Measurements from ENCODE around the gene NFKBIB.

Gene NFKBIB

DNA sequence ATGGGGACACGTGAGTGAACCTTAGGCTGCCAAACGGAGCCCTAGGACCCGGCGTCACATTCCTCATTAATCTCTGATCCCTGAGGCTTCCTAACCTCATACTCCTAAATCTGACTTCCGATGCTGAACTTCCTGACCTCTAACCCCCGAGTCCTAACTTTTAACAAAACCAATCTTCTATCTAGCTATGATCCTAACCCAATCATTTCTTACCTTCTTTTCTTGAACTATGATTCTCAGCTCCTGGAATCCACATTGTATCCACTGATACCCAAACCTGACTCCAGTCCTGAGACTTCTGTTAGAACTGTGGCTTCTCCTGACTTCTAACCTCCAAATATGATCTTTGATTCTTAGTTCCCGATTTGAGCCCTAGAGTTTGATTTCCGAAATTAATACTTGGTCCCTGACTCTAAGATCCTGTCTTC is 447 bp downstream of the NFKBIB start:
- H3K9ac ChIP-seq (ENCODE audit: low read length) = peak overlapping the region; percentile 87

GRCh38 chr19:38900743-38901190 is 998 bp downstream of the NFKBIB start:
- Histone ChIP-seq H3K4me3 (ENCODE audit: low read length) (peak overlapping the region; percentile 89), H3K27ac (ENCODE audit: low read length) (no peak overlapping the region), H4K20me1 (ENCODE audit: insufficient read depth, low read length) (no peaks in the 10 kb centered on the region), H3K9ac (ENCODE audit: low read length) (peak overlapping the region; percentile 87), H3K4me2 (ENCODE audit: low read length) (peak overlapping the region; percentile 90), H2AFZ (ENCODE audit: low read depth, low read length) (no peak overlapping the region), H3K9me3 (ENCODE audit: insufficient read depth, low read length) (no peaks in the 10 kb centered on the region), H3K79me2 (ENCODE audit: low read length) (peaks cover 37% of the 10 kb centered on the region), H3K4me1 (ENCODE audit: low read length) (peaks cover 13% of the 10 kb centered on the region), H3K27me3 (ENCODE audit: low read depth, low read length) (no peaks in the 10 kb centered on the region), H3K36me3 (replicated peaks; ENCODE audit: low read depth, low read length) (peaks cover 23% of the 10 kb centered on the region)
- TF ChIP-seq EZH2phosphoT487 (IDR thresholded peaks at IDR 0.05; ENCODE audit: low read depth) = no peak
- TF ChIP-seq CTCF (IDR thresholded peaks at IDR 0.05; ENCODE audit: low read depth, low read length) = no peak

More for the DNA sequence above, 447 bp downstream of the NFKBIB start:
- H3K9me3 ChIP-seq (ENCODE audit: insufficient read depth, low read length) = no peaks in the 10 kb centered on the region
- peaks cover 37% of the 10 kb centered on the region for H3K79me2 ChIP-seq (ENCODE audit: low read length)
- H3K4me1 ChIP-seq (ENCODE audit: low read length) = peaks cover 13% of the 10 kb centered on the region
- peak overlapping the region; percentile 90 for H3K4me2 ChIP-seq (ENCODE audit: low read length)
- peaks cover 17% of the 10 kb centered on the region for H3K36me3 ChIP-seq (replicated peaks; ENCODE audit: low read depth, low read length)
- no peaks in the 10 kb centered on the region for H4K20me1 ChIP-seq (ENCODE audit: insufficient read depth, low read length)
- H3K27me3 ChIP-seq (ENCODE audit: low read depth, low read length) = no peaks in the 10 kb centered on the region
- TF ChIP-seq CTCF (IDR thresholded peaks at IDR 0.05; ENCODE audit: low read depth, low read length) = no peak
- no peak for TF ChIP-seq EZH2phosphoT487 (IDR thresholded peaks at IDR 0.05; ENCODE audit: low read depth)
- peak overlapping the region; percentile 62 for H2AFZ ChIP-seq (ENCODE audit: low read depth, low read length)
- peak overlapping the region; percentile 89 for H3K4me3 ChIP-seq (ENCODE audit: low read length)
- H3K27ac ChIP-seq (ENCODE audit: low read length) = peak overlapping the region; percentile 47

DNA sequence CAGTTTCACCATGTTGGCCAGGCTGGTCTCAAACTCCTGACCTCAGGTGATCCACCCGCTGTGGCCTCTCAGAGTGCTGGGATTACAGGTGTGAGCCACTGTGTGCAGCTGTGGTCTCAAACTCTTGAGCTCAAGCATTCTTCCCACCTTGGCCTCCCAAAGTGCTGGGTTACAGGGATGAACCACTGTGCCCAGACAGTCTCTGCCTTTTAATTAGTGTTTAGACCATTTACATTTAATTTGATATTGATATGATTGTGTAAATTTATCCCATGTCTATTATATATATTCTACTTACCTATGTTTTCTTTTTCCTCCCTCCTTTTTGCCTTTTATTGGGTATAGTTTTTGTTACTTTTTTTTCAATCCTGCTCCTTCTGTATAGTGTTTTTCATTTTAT is 1.9 kb downstream of the NFKBIB start:
- Histone ChIP-seq H3K4me1 (ENCODE audit: low read length) (peaks cover 13% of the 10 kb centered on the region), H3K4me2 (ENCODE audit: low read length) (no peak overlapping the region), H3K27me3 (ENCODE audit: low read depth, low read length) (no peaks in the 10 kb centered on the region), H4K20me1 (ENCODE audit: insufficient read depth, low read length) (no peaks in the 10 kb centered on the region), H3K36me3 (replicated peaks; ENCODE audit: low read depth, low read length) (peaks cover 25% of the 10 kb centered on the region), H3K79me2 (ENCODE audit: low read length) (peaks cover 37% of the 10 kb centered on the region), H3K4me3 (ENCODE audit: low read length) (no peak overlapping the region), H2AFZ (ENCODE audit: low read depth, low read length) (no peak overlapping the region), H3K9ac (ENCODE audit: low read length) (no peak overlapping the region), H3K9me3 (ENCODE audit: insufficient read depth, low read length) (no peaks in the 10 kb centered on the region), H3K27ac (ENCODE audit: low read length) (no peak overlapping the region)
- TF ChIP-seq EZH2phosphoT487 (IDR thresholded peaks at IDR 0.05; ENCODE audit: low read depth) (no peak), CTCF (IDR thresholded peaks at IDR 0.05; ENCODE audit: low read depth, low read length) (no peak)

DNA sequence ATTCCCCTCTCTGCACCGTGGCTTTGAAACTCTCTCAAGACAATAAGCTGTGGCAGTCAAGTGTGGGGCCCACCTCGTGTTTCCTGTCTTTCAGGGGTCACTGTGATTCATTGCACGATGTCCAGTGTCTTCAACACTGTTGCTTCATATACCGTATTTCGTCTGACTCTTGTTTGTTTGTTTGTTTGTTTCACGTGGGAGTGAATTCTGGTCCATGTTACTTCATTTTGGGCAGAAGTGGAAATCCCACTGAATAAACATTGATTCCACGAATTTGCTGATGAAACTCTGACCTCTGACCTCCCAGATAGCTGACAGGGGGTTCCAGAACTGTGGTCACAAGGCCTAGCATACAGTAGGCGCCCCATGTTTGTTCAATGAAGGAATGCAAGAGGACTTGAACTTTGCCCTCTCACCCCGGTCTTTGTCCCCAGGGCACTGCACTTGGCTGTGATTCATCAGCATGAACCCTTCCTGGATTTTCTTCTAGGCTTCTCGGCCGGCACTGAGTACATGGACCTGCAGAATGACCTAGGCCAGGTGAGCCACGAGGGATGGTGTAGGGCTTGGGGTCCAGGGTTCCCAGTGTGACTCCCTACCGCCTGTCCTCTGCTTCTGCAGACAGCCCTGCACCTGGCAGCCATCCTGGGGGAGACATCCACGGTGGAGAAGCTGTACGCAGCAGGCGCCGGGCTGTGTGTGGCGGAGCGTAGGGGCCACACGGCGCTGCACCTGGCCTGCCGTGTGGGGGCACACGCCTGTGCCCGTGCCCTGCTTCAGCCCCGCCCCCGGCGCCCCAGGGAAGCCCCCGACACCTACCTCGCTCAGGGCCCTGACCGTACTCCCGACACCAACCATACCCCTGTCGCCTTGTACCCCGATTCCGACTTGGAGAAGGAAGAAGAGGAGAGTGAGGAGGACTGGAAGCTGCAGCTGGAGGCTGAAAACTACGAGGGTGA is 5.1 kb downstream of the NFKBIB start:
- no peaks in the 10 kb centered on the region for H3K27me3 ChIP-seq (ENCODE audit: low read depth, low read length)
- no peaks in the 10 kb centered on the region for H4K20me1 ChIP-seq (ENCODE audit: insufficient read depth, low read length)
- no peak overlapping the region for H3K27ac ChIP-seq (ENCODE audit: low read length)
- no peak overlapping the region for H3K9ac ChIP-seq (ENCODE audit: low read length)
- H3K79me2 ChIP-seq (ENCODE audit: low read length) = peaks cover 37% of the 10 kb centered on the region
- no peak overlapping the region for H2AFZ ChIP-seq (ENCODE audit: low read depth, low read length)
- no peak overlapping the region for H3K4me3 ChIP-seq (ENCODE audit: low read length)
- peaks cover 43% of the 10 kb centered on the region for H3K36me3 ChIP-seq (replicated peaks; ENCODE audit: low read depth, low read length)
- no peaks in the 10 kb centered on the region for H3K9me3 ChIP-seq (ENCODE audit: insufficient read depth, low read length)
- H3K4me2 ChIP-seq (ENCODE audit: low read length) = no peak overlapping the region
- H3K4me1 ChIP-seq (ENCODE audit: low read length) = peaks cover 5% of the 10 kb centered on the region
- TF ChIP-seq EZH2phosphoT487 (IDR thresholded peaks at IDR 0.05; ENCODE audit: low read depth) (no peak), CTCF (IDR thresholded peaks at IDR 0.05; ENCODE audit: low read depth, low read length) (no peak)
